Measurements from ENCODE around the gene ZNF556. TPM values are rescaled to one million over a fixed set of nuclear protein-coding genes. Genes with fewer than 3 reads are reported as not detected.

Gene ZNF556
- total RNA-seq, 3 donors from 2014 or later (not counting 1 experiment from before 2014, with no cell fraction given) = not detected

DNA sequence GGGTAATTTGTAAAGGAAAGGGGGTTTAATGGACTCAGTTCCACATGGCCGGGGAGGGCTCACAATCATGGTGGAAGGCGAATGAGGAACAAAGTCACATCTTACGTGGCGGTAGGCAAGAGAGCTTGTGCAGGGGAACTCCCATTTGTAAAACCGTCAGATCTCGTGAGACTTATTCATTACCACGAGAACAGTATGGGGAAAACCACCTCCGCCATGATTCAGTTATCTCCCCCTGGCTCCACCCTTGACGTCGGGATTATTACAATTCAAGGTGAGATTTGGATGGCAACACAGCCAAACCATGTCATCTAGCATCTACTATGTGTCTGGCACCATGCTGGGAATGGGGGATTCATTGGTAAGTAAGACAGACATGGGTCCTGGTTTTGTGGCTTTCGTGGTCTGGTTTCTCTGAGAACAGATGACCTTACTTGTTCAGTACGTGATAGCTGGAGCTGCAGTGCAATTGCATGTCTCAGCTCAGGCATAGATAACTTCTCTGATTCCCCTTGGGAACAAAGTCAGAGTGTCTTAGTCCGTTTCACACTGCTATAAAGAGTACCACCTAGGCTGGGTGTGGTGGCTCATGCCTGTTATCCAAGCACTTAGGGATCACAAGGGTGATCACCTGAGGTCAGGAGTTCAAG, 39.2 kb upstream of the ZNF556 start:
- Mint-ChIP-seq H3K27me3 (ENCODE audit: low read depth in 2 of 2) (no peaks in the 10 kb centered on the region), H3K4me1 (peaks cover 0 to 5% of the 10 kb centered on the region in 2 donors), H3K4me3 (no peak overlapping the region), H3K36me3 (peaks cover 5% of the 10 kb centered on the region), H3K27ac (no peak overlapping the region), H3K9me3 (peaks cover 2 to 3% of the 10 kb centered on the region in 2 donors)
- H3K27me3 ChIP-seq (ENCODE audit: control insufficient read depth, insufficient read depth, low read length) = no peaks in the 10 kb centered on the region
- H3K36me3 ChIP-seq (ENCODE audit: control insufficient read depth, insufficient read depth, low read length) = peaks cover 5% of the 10 kb centered on the region
- H3K27ac ChIP-seq (ENCODE audit: low read length) = no peak overlapping the region
- no peak overlapping the region for H3K4me3 ChIP-seq (ENCODE audit: low read length)
- TF ChIP-seq, protein P1, sequence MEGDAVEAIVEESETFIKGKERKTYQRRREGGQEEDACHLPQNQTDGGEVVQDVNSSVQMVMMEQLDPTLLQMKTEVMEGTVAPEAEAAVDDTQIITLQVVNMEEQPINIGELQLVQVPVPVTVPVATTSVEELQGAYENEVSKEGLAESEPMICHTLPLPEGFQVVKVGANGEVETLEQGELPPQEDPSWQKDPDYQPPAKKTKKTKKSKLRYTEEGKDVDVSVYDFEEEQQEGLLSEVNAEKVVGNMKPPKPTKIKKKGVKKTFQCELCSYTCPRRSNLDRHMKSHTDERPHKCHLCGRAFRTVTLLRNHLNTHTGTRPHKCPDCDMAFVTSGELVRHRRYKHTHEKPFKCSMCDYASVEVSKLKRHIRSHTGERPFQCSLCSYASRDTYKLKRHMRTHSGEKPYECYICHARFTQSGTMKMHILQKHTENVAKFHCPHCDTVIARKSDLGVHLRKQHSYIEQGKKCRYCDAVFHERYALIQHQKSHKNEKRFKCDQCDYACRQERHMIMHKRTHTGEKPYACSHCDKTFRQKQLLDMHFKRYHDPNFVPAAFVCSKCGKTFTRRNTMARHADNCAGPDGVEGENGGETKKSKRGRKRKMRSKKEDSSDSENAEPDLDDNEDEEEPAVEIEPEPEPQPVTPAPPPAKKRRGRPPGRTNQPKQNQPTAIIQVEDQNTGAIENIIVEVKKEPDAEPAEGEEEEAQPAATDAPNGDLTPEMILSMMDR (IDR thresholded peaks at IDR 0.05) = no peak
- WGBS (ENCODE audit: insufficient coverage) = 78% methylated on average over 13 of the region's 13 CpGs
- intact Hi-C loops (cut with micrococcal nuclease) = no loop called here
- H3K9me3 ChIP-seq (ENCODE audit: control insufficient read depth, insufficient read depth, low read length) = peaks cover 12% of the 10 kb centered on the region
- DNase-seq (no peak), ATAC-seq (no peak)
- H3K4me1 ChIP-seq (ENCODE audit: control insufficient read depth, insufficient read depth, low read length) = no peaks in the 10 kb centered on the region

DNA sequence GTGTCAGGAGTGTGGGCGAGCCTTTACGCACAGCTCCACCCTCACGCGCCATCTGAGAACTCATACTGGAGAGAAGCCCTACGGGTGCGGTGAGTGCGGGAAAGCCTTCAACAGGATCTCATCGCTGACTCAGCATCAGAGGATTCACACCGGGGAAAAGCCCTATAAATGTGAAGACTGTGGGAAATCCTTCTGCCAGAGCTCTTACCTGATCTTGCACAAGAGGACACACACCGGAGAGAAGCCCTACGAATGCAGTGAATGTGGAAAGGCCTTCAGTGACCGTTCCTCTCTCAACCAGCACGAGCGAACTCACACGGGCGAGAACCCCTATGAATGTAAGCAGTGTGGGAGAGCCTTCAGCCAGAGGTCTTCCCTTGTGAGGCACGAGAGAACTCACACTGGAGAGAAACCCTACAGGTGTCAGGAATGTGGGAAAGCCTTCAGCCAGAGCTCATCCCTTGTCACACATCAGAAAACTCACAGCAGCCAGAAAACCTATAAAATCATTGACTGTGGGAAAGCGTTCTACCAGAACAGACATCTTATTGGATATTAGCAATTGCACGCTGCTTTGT, 32.8 kb upstream of the ZNF556 start:
- Mint-ChIP-seq H3K27me3 (ENCODE audit: low read depth in 2 of 2) (no peaks in the 10 kb centered on the region), H3K4me3 (no peak overlapping the region), H3K4me1 (no peaks in the 10 kb centered on the region), H3K9me3 (peaks cover 6 to 8% of the 10 kb centered on the region in 2 donors), H3K27ac (no peak overlapping the region), H3K36me3 (peaks cover 21% of the 10 kb centered on the region)
- TF ChIP-seq, protein P1 (IDR thresholded peaks at IDR 0.05) = no peak
- Histone ChIP-seq H3K4me1 (ENCODE audit: control insufficient read depth, insufficient read depth, low read length) (no peaks in the 10 kb centered on the region), H3K9me3 (ENCODE audit: control insufficient read depth, insufficient read depth, low read length) (peaks cover 45% of the 10 kb centered on the region), H3K4me3 (ENCODE audit: low read length) (no peak overlapping the region), H3K27ac (ENCODE audit: low read length) (no peak overlapping the region), H3K27me3 (ENCODE audit: control insufficient read depth, insufficient read depth, low read length) (no peaks in the 10 kb centered on the region), H3K36me3 (ENCODE audit: control insufficient read depth, insufficient read depth, low read length) (peaks cover 11% of the 10 kb centered on the region)
- 99% methylated on average over 18 of the region's 19 CpGs for WGBS (ENCODE audit: insufficient coverage)
- intact Hi-C loops (cut with micrococcal nuclease) = no loop called here
- DNase-seq (no peak), ATAC-seq (no peak)

- Mint-ChIP-seq H3K4me3 (no peak overlapping the region), H3K36me3 (peaks cover 21% of the 10 kb centered on the region), H3K4me1 (peaks cover 4 to 9% of the 10 kb centered on the region in 2 donors), H3K27ac (no peak overlapping the region), H3K9me3 (peaks cover 6 to 8% of the 10 kb centered on the region in 2 donors), H3K27me3 (ENCODE audit: low read depth in 2 of 2) (no peaks in the 10 kb centered on the region)
- peaks cover 11% of the 10 kb centered on the region for H3K4me1 ChIP-seq (ENCODE audit: control insufficient read depth, insufficient read depth, low read length)
- 94% methylated on average over 3 of the region's 4 CpGs for WGBS (ENCODE audit: insufficient coverage)
- ATAC-seq (no peak), DNase-seq (no peak)
- H3K4me3 ChIP-seq (ENCODE audit: low read length) = no peak overlapping the region
- H3K27ac ChIP-seq (ENCODE audit: low read length) = no peak overlapping the region
- intact Hi-C loops (cut with micrococcal nuclease) = no loop called here
- TF ChIP-seq, protein P1 (IDR thresholded peaks at IDR 0.05) = no peak
- H3K36me3 ChIP-seq (ENCODE audit: control insufficient read depth, insufficient read depth, low read length) = peaks cover 11% of the 10 kb centered on the region
- peaks cover 38% of the 10 kb centered on the region for H3K9me3 ChIP-seq (ENCODE audit: control insufficient read depth, insufficient read depth, low read length)
- H3K27me3 ChIP-seq (ENCODE audit: control insufficient read depth, insufficient read depth, low read length) = no peaks in the 10 kb centered on the region
These were observed 29.7 kb upstream of the ZNF556 start for GRCh38 chr19:2837430-2837829.

Measured in natural killer cell (primary cell).